ENCODE measurements around the gene ATP2B3.

DNA sequence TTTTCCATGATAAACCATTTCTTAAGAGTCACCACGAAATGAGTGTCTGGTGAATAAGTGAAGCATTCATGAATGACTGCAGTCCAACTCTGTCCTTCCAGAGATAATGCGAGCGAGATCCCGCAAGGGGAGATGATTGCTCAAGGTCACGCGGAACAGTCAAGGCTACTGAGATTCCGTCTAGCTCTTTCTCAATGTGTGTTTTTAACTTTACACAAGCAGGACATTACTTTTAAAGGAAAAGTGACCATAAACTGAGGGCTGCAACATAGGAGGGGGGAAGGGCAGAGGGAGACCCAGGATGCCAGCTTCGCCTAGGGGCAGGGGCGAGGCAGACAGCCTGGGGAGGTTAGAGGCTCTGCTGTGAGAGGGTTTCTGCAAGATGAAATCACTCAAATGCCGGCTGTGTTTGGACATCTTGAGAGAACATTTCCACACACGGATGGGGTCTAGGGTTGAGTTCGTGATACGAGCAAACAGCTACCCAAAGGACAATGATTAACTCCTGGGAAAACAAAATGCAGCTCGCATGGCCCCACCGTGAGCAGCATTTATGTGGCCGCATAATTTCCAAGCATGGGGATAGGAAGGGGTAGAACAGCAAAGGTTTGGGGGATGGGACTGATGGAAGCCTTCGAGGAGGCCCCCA, 105.3 kb downstream of the ATP2B3 start:
- no peak for TF ChIP-seq CTCF (IDR thresholded peaks at IDR 0.05)
- no peak for TF ChIP-seq POLR2AphosphoS5 (IDR thresholded peaks at IDR 0.05; ENCODE audit: low read depth, low read length)
- TF ChIP-seq, protein P1, sequence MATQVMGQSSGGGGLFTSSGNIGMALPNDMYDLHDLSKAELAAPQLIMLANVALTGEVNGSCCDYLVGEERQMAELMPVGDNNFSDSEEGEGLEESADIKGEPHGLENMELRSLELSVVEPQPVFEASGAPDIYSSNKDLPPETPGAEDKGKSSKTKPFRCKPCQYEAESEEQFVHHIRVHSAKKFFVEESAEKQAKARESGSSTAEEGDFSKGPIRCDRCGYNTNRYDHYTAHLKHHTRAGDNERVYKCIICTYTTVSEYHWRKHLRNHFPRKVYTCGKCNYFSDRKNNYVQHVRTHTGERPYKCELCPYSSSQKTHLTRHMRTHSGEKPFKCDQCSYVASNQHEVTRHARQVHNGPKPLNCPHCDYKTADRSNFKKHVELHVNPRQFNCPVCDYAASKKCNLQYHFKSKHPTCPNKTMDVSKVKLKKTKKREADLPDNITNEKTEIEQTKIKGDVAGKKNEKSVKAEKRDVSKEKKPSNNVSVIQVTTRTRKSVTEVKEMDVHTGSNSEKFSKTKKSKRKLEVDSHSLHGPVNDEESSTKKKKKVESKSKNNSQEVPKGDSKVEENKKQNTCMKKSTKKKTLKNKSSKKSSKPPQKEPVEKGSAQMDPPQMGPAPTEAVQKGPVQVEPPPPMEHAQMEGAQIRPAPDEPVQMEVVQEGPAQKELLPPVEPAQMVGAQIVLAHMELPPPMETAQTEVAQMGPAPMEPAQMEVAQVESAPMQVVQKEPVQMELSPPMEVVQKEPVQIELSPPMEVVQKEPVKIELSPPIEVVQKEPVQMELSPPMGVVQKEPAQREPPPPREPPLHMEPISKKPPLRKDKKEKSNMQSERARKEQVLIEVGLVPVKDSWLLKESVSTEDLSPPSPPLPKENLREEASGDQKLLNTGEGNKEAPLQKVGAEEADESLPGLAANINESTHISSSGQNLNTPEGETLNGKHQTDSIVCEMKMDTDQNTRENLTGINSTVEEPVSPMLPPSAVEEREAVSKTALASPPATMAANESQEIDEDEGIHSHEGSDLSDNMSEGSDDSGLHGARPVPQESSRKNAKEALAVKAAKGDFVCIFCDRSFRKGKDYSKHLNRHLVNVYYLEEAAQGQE (IDR thresholded peaks at IDR 0.05; ENCODE audit: insufficient read depth in 1 of 2, low read depth in 2 of 2, low read length in 1 of 2), result no peak
- TF ChIP-seq TCF7L2 (IDR thresholded peaks at IDR 0.05; ENCODE audit: low read depth, low read length), result no peak
- no peak for TF ChIP-seq SIN3A (IDR thresholded peaks at IDR 0.05; ENCODE audit: borderline replicate concordance, insufficient read depth, low read depth, low read length)

Data from Panc1 (cell line).